Measurements from ENCODE around the gene CACNA1C.

The CACNA1C gene

DNA sequence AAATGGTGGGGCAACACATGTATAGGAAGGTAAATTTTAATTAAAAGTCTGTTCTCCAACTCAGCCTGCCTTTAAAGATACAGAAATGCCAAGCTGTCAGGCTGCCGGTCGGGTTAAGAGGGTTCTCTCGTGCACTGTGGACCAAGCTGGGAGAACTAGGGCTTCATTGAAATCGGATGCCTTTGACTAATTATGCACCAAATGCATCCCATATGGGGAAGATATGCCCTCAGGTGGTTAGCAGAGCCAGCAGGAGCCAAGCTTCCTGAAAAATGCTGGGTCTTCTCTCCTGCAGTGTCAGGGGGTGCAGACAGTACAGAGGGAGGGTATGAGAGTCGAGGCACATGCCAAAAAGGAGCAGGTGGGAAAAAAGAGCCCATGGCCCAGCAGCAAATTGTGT is 236.1 kb downstream of the CACNA1C start:
- H3K9me3 ChIP-seq (ENCODE audit: control insufficient read depth, low read length): no peaks in the 10 kb centered on the region
- DNase-seq (ENCODE audit: low read depth): peak; percentile 85
- peaks cover 49% of the 10 kb centered on the region for H3K4me1 ChIP-seq (ENCODE audit: control insufficient read depth, insufficient read depth, low read length)
- no peaks in the 10 kb centered on the region for H3K27me3 ChIP-seq (replicated peaks; ENCODE audit: control insufficient read depth, insufficient read depth, low read length)
- no peak overlapping the region for H3K4me3 ChIP-seq (ENCODE audit: low read length)
- H3K9ac ChIP-seq (ENCODE audit: low read length): peak overlapping the region; percentile 87
- H3K36me3 ChIP-seq (ENCODE audit: control insufficient read depth, insufficient read depth, low read length, severe bottlenecking): no peaks in the 10 kb centered on the region

DNA sequence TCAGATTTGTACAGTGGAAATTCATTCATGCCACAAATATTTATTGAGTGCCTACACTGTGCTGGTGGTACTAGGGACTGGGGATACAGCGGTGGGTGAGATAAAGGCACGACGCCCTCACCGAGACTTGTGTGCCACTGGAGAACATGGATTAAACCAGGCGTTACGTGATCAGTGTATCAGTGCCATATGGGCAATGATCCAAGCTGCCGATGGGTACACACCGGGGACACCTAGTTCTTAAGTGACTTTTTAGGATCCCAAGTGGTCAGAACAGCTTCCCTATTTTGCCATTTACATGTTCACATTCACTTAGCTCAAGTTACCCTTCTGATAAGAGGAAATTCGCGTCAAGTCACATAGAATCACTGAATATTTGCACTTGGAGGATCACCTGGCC is 236.7 kb downstream of the CACNA1C start:
- Histone ChIP-seq H3K36me3 (ENCODE audit: control insufficient read depth, insufficient read depth, low read length, severe bottlenecking) (no peaks in the 10 kb centered on the region), H3K9ac (ENCODE audit: low read length) (no peak overlapping the region), H3K4me1 (ENCODE audit: control insufficient read depth, insufficient read depth, low read length) (peaks cover 48% of the 10 kb centered on the region), H3K27me3 (replicated peaks; ENCODE audit: control insufficient read depth, insufficient read depth, low read length) (no peaks in the 10 kb centered on the region), H3K4me3 (ENCODE audit: low read length) (no peak overlapping the region), H3K9me3 (ENCODE audit: control insufficient read depth, low read length) (no peaks in the 10 kb centered on the region)
- DNase-seq (ENCODE audit: low read depth): no peak

DNA sequence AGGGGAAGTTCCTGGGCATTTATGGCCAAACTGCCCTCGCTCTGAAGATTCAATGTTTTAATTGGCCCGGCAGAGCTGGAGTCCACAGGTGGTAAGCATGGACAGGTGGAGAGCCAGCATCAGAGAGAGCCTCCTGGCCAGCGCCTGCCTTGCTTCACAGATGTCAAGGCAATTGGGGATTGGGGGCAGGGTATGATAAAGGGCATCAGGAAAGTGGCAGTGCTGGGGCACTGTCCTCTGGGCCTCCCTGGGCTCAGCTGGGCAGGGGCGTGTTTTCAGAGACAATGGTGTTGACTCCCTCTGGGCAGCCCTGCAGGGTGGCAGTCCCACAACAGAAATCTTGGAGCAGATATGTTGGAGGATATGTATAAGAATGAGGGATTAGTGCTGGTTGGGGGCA is 237.3 kb downstream of the CACNA1C start:
- no peak overlapping the region for H3K4me3 ChIP-seq (ENCODE audit: low read length)
- H3K4me1 ChIP-seq (ENCODE audit: control insufficient read depth, insufficient read depth, low read length): peaks cover 48% of the 10 kb centered on the region
- no peak overlapping the region for H3K9ac ChIP-seq (ENCODE audit: low read length)
- H3K9me3 ChIP-seq (ENCODE audit: control insufficient read depth, low read length): no peaks in the 10 kb centered on the region
- no peaks in the 10 kb centered on the region for H3K27me3 ChIP-seq (replicated peaks; ENCODE audit: control insufficient read depth, insufficient read depth, low read length)
- H3K36me3 ChIP-seq (ENCODE audit: control insufficient read depth, insufficient read depth, low read length, severe bottlenecking): no peaks in the 10 kb centered on the region
- no peak for DNase-seq (ENCODE audit: low read depth)

DNA sequence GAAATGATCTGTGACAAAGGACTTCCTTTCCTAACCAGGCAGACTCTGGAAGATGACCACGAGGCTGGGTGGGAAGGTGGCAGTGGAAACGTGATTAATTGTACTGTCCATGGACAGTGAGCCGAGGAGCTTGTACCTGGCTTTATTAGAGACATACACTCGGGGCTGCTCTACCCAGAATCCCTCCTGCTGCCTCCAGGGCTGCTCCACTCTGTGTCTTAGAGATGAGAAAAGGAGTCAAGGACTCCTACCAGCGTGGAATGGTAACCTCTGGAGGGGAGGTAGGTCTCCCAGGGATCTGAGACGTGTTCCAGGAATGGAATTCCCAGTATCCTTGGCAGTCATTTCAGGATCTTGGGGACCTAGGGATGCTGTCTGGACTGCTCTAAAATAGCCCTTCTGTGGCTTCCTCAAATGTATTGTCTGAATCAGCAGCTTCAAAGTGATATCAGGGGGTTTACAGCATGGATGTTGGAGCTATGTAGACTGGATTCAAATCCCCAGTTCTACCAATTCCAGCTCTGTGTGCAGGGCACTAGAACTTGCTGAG is 237.8 kb downstream of the CACNA1C start:
- Histone ChIP-seq H3K9ac (ENCODE audit: low read length) (no peak overlapping the region), H3K36me3 (ENCODE audit: control insufficient read depth, insufficient read depth, low read length, severe bottlenecking) (no peaks in the 10 kb centered on the region), H3K27me3 (replicated peaks; ENCODE audit: control insufficient read depth, insufficient read depth, low read length) (no peaks in the 10 kb centered on the region), H3K9me3 (ENCODE audit: control insufficient read depth, low read length) (no peaks in the 10 kb centered on the region), H3K4me3 (ENCODE audit: low read length) (no peak overlapping the region), H3K4me1 (ENCODE audit: control insufficient read depth, insufficient read depth, low read length) (peaks cover 48% of the 10 kb centered on the region)
- no peak for DNase-seq (ENCODE audit: low read depth)

DNA sequence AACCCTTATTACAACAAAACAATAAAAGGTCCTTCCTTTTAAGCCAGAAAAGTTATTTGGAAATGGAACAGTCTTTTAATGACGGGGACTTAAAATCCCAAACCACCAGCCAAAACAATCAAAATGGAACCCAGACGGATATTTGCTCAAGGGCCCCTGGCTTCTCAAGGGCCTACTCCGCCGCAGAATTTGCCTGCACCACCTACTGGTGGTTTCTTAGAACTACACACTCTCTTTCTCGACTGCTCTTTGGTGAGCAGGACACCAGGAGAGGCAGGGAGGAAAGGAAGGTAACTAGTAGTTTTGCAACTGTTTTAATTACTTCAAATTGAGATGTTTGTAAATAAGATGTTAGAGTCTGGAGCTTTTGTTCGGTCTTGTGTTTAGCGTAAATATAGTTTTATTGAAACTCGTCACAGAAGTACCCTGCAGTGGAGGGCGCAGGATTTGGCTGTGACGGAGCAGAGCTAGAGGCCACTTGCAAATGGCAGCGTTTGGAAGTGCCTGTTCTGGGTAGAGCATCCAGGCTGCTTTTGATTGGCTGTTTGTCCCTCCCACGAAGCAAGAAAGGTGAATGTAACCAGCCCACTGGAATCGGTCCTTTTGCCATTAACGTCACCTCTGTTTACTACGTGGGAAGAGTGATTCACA is 238.5 kb downstream of the CACNA1C start:
- Histone ChIP-seq H3K36me3 (ENCODE audit: control insufficient read depth, insufficient read depth, low read length, severe bottlenecking) (no peaks in the 10 kb centered on the region), H3K4me3 (ENCODE audit: low read length) (no peak overlapping the region), H3K4me1 (ENCODE audit: control insufficient read depth, insufficient read depth, low read length) (peaks cover 48% of the 10 kb centered on the region), H3K27me3 (replicated peaks; ENCODE audit: control insufficient read depth, insufficient read depth, low read length) (no peaks in the 10 kb centered on the region), H3K9me3 (ENCODE audit: control insufficient read depth, low read length) (no peaks in the 10 kb centered on the region), H3K9ac (ENCODE audit: low read length) (no peak overlapping the region)
- peak; percentile 49 for DNase-seq (ENCODE audit: low read depth)

DNA sequence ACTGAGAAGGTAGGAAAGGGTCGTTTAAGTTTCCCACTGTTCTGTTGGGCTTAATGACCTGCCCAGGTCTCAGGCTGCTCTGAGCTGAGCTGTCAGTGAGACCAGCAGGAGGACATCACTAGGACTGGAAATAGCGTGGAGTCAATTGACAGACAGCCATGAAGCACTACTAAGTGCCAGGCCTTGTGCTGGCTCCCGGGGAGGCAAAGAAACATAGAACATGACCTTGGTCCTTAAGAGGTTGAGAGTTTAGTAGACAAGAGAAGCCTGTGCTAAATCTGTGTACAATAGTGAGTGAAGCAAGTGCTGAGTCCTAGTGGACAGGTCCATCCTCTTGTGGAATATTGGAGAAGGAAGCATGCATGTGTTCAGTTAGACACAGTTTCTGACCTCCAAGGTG is 239.2 kb downstream of the CACNA1C start:
- Histone ChIP-seq H3K9ac (ENCODE audit: low read length) (no peak overlapping the region), H3K36me3 (ENCODE audit: control insufficient read depth, insufficient read depth, low read length, severe bottlenecking) (no peaks in the 10 kb centered on the region), H3K9me3 (ENCODE audit: control insufficient read depth, low read length) (no peaks in the 10 kb centered on the region), H3K4me3 (ENCODE audit: low read length) (no peak overlapping the region), H3K27me3 (replicated peaks; ENCODE audit: control insufficient read depth, insufficient read depth, low read length) (no peaks in the 10 kb centered on the region), H3K4me1 (ENCODE audit: control insufficient read depth, insufficient read depth, low read length) (peaks cover 44% of the 10 kb centered on the region)
- DNase-seq (ENCODE audit: low read depth): no peak

DNA sequence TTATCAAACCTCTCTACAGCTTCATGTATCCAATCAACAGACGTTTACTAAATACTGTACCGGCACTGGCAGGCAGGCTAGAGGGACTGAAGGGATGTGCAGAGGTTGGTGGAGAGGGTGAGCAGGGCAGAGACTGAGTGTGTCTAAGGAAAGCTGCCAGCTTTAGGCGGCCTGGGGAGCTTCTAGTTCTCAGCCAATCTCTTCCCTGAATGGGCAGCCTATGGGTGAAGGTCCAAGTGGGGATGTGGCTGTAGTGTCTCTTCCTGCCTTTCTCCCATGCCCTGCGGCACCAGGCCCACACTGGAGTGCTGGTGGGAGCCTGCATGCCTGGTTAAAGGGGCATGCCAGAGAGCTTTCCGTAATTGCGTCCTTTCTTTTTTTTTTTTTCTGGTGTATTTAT is 239.8 kb downstream of the CACNA1C start:
- H3K4me3 ChIP-seq (ENCODE audit: low read length): no peak overlapping the region
- H3K36me3 ChIP-seq (ENCODE audit: control insufficient read depth, insufficient read depth, low read length, severe bottlenecking): no peaks in the 10 kb centered on the region
- H3K9ac ChIP-seq (ENCODE audit: low read length): no peak overlapping the region
- DNase-seq (ENCODE audit: low read depth): no peak
- H3K4me1 ChIP-seq (ENCODE audit: control insufficient read depth, insufficient read depth, low read length): peaks cover 38% of the 10 kb centered on the region
- no peaks in the 10 kb centered on the region for H3K9me3 ChIP-seq (ENCODE audit: control insufficient read depth, low read length)
- no peaks in the 10 kb centered on the region for H3K27me3 ChIP-seq (replicated peaks; ENCODE audit: control insufficient read depth, insufficient read depth, low read length)

DNA sequence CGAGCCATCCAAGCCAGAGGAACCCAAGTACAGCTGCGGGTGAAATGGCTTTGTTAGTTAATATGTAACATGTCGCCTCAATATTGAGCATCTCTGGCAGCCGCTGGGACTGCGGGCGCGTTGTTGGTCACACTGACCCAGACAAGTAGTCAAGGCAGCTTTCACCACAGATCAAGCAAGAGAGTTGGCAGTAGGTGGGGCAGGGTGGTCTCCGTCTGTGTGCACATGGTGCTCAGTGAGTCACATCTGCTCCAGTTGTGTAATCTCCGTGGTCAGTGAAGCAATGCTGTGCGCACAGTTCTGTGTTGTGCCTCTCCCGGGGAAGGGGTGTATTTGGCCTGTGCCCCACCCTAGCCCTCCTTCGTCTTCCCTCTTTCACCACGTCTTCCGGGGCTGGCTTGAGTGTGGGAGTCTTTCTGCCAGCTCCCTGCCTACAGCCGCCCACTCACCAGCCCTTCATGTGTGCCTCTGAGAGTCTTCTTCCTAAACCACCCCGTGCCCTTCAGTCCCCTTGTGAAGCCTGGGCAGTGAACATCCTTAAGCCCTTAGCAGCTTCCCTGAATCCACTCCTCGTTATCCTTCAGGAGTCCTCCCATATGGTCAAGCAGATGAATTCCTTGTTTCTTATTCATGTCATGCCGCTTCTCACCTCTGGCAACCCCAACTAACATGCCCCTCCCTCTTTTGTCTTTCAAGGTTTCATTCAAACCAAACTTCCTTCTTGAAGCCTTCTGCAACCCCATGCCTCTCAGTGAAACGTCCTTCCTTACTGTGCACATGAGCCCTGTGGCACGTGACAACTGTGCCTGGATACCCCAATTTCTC is 242.1 kb downstream of the CACNA1C start:
- peak; percentile 72 for DNase-seq (ENCODE audit: low read depth)
- Histone ChIP-seq H3K4me1 (ENCODE audit: control insufficient read depth, insufficient read depth, low read length) (peaks cover 22% of the 10 kb centered on the region), H3K27me3 (replicated peaks; ENCODE audit: control insufficient read depth, insufficient read depth, low read length) (no peaks in the 10 kb centered on the region), H3K9me3 (ENCODE audit: control insufficient read depth, low read length) (no peaks in the 10 kb centered on the region), H3K36me3 (ENCODE audit: control insufficient read depth, insufficient read depth, low read length, severe bottlenecking) (no peaks in the 10 kb centered on the region), H3K9ac (ENCODE audit: low read length) (no peak overlapping the region), H3K4me3 (ENCODE audit: low read length) (no peak overlapping the region)

DNA sequence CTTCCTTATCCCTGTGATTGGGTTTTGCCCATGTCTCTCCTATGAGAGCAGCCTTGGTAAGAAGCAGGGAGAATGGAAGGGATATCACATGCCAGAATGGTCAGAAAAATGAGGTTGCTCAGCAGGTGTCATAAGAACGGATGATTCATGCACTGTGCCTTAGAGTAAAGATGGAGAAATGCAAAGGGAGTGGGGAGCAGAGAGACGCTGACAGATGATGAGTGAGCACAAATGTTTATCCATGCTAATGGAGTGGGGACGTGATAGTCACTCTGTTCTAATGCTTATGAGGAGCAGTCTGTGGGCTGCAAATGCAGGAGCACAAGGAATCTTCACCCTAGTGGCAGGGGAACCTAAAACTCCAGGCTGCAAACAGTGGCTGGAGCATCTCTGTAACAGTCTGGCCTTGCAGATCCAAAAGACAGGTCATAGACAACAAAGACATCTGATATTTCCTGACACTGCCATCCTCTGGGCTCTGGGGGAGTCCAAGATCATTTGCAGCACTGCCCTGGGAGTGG is 243.2 kb downstream of the CACNA1C start:
- Histone ChIP-seq H3K36me3 (ENCODE audit: control insufficient read depth, insufficient read depth, low read length, severe bottlenecking) (no peaks in the 10 kb centered on the region), H3K9me3 (ENCODE audit: control insufficient read depth, low read length) (no peaks in the 10 kb centered on the region), H3K4me3 (ENCODE audit: low read length) (no peak overlapping the region), H3K9ac (ENCODE audit: low read length) (peak overlapping the region; percentile 7), H3K4me1 (ENCODE audit: control insufficient read depth, insufficient read depth, low read length) (peaks cover 28% of the 10 kb centered on the region), H3K27me3 (replicated peaks; ENCODE audit: control insufficient read depth, insufficient read depth, low read length) (no peaks in the 10 kb centered on the region)
- peak; percentile 68 for DNase-seq (ENCODE audit: low read depth)

DNA sequence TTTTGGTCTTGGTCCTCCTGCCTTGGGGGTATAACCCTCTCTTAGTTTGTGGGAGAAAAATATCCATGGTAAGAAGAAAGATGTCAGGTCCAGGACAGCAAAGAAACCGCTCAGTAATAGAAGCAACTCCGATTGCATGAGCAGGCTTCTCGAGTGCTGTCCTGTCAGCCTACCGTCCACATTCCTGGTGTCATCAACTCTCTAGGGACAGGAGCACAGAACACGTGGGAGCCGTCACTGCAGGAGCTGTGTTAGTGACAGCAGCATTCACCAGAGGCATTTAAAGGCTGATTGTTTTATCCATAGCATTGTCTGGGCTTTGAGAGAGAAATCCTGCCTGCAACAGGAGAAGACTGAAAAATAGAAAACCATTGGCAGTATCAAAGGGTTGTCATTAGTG is 244.2 kb downstream of the CACNA1C start:
- DNase-seq (ENCODE audit: low read depth): no peak
- H3K4me1 ChIP-seq (ENCODE audit: control insufficient read depth, insufficient read depth, low read length): peaks cover 38% of the 10 kb centered on the region
- H3K36me3 ChIP-seq (ENCODE audit: control insufficient read depth, insufficient read depth, low read length, severe bottlenecking): no peaks in the 10 kb centered on the region
- no peak overlapping the region for H3K4me3 ChIP-seq (ENCODE audit: low read length)
- H3K9me3 ChIP-seq (ENCODE audit: control insufficient read depth, low read length): no peaks in the 10 kb centered on the region
- H3K9ac ChIP-seq (ENCODE audit: low read length): no peak overlapping the region
- no peaks in the 10 kb centered on the region for H3K27me3 ChIP-seq (replicated peaks; ENCODE audit: control insufficient read depth, insufficient read depth, low read length)

DNA sequence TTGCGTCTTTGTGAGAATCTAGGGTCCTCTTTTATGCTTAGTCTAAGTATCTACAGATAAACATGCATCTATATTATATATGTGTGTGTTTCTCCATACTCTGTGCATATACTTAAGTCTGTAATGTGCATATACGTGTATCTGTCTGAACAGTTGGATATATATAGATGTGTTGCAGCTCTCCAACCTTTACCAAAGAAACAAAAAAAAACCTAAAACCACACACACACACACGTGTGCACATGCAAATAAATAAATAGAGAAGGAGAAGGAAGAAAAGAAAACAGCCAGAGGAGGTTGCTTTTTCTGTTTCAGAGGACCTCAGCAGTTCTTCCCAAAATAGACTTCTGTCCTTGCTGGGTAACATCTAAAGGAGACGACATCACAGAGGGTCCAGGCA is 244.9 kb downstream of the CACNA1C start:
- no peak overlapping the region for H3K9ac ChIP-seq (ENCODE audit: low read length)
- H3K27me3 ChIP-seq (replicated peaks; ENCODE audit: control insufficient read depth, insufficient read depth, low read length): no peaks in the 10 kb centered on the region
- no peak overlapping the region for H3K4me3 ChIP-seq (ENCODE audit: low read length)
- no peaks in the 10 kb centered on the region for H3K36me3 ChIP-seq (ENCODE audit: control insufficient read depth, insufficient read depth, low read length, severe bottlenecking)
- no peak for DNase-seq (ENCODE audit: low read depth)
- no peaks in the 10 kb centered on the region for H3K9me3 ChIP-seq (ENCODE audit: control insufficient read depth, low read length)
- peaks cover 45% of the 10 kb centered on the region for H3K4me1 ChIP-seq (ENCODE audit: control insufficient read depth, insufficient read depth, low read length)
